Prostate gland (tissue), 2 donors: ENCODE data around the gene RIMBP2.

Experiments
- CTCF ChIP-seq, 4 experiments: fragments of 200-600 bp in 2 of 4; fragments of 450-650 bp in 2 of 4; sonication (generic) in 2 of 4; IDR thresholded peaks; 1 replicate in 3 of 4; 2 replicates in 1 of 4; pipeline ENCODE4 v1.5.1; 2016 to 2019; ENCODE audit warnings: antibody characterized with exemption in 4 of 4, mild to moderate bottlenecking in 2 of 4, moderate library complexity in 2 of 4
- POLR2A ChIP-seq: fragments of 450-650 bp; IDR thresholded peaks from one replicate; pipeline ENCODE4 v1.6.1; 2016; ENCODE audit warnings: antibody characterized with exemption, mild to moderate bottlenecking
- POLR2AphosphoS5 ChIP-seq: sonication (generic); formaldehyde crosslinking; IDR thresholded peaks from one replicate; pipeline ENCODE4 v1.6.1; 2017; ENCODE audit warnings: antibody characterized with exemption

- TF ChIP-seq POLR2A: no peak
- TF ChIP-seq CTCF (IDR thresholded peaks at IDR 0.05): no peak
- no peak for TF ChIP-seq POLR2AphosphoS5
These were observed 230.0 kb downstream of the RIMBP2 start for GRCh38 chr12:130486146-130486435.
